NK-92 treated with Interleukin-12 subunit alpha and Interleukin-12 subunit beta, amount 100 ng/mL, for 24 hours (cell line): ENCODE measurements around the gene CCSER1.

Experiments
- DNase-seq: peaks from one replicate; lab custom pipeline; 2025; lab: John Stamatoyannopoulos, UW

CCSER1 gene

DNA sequence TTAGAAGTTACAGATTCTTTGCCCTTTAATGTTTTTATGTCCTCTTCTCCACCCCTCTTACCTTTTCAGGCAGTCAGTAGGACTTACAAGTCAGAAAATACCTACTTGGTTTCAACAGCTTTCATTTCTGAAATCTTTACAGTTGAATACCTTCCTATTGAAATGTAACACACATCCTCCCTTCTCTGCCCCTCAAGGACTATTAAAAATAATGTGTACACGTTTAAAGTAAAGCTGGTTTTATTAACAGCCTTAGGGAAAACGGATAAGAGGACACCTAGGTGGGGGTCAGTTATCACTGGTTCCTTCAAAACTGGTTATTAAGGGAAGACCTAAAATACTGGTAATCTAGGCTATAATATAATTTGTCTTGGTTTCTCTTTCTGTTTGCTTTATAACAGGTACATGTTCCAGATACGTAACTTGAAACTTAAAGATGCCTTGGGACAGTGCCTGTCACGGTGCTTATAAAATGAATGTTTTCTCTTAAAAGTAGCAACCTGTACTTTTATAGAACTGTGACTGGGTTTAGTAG lies 1.8 kb downstream of the CCSER1 start:
- DNase-seq = no peak

- no peak for DNase-seq
These were observed 2.9 kb downstream of the CCSER1 start for GRCh38 chr4:90130076-90130475.

DNA sequence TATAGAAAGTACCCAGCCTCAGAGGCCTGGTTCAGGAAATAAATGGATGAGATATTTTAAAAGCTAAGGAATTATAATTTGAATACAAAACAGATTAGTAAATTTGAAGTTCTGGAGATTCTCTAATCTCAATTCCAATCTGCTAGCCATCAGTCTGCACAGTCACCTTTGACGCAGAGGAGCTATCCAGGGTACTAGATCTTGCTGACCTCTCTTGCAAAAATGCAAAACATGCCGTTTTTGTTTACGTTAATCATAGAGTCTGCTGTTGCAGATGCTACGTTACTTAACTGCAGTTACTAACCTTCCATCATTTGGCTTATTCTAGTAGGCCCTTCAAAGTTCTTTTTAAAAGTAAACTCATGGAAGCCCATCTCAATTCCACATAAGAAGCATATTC lies 10.4 kb downstream of the CCSER1 start:
- DNase-seq = no peak

DNA sequence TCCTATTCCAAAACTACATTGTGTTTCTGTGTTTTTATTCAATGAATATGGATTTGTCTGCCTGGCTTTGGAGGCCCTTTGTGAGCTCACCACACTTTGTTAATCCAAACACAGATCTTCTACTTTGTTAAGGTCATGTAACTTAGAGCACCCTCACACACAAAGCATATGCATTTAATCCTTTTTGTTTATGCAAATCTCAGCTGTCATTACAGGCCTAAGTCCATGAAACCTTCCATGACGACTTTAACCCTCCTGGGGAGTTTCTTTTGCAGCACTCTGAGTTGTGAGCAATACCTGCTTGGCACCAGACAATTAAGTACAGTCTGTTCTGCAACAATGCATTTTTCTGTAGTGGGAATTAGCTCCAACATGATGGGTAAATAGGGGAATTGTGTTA lies 14.9 kb downstream of the CCSER1 start:
- DNase-seq = no peak

DNA sequence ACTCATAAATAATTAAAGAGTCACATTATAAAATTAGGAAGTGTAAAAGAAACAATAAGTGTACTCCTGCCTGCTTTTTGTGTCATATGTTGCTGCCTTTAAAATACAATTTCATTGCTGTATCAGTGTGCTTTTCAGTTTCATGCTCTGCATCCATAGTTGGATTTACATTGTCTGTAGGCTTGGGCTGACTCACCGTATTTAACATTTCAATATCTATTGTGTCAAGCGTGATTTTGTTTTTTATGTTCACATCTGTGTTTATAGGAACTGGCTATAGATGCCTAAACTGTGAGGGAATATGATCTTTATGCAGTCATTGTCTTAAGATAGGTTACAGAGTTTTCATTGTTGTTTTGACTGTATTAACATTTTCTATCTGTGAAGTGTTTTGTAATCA lies 18.1 kb downstream of the CCSER1 start:
- DNase-seq = no peak

GRCh38 chr4:90146306-90146705 lies 19.1 kb downstream of the CCSER1 start:
- DNase-seq = no peak

DNA sequence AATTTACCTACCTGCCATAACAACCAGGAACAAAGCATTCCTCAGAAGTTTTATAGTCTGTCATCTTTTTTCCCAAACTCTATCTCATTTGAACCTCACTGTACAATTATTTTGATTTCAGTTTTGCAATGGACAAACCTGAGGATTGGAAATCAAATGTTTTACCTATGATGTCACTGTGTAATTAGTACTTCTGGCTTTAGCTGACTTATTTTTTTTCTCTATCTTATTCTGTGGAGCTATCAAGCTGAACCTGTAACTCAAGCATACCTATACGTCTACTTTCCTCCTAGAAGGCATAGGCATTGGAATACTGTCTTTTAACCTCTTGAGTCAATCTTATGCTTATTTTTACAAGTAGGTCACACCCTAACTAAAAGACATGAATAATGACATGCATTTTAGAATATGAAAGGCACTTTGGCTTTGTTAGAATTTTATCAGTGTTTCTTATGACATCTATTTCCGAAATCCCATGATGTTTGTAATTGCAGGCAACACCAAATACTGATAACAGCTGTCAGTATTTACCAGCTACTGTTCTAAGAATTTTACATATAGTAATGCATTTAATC lies 21.5 kb downstream of the CCSER1 start:
- DNase-seq = no peak

DNA sequence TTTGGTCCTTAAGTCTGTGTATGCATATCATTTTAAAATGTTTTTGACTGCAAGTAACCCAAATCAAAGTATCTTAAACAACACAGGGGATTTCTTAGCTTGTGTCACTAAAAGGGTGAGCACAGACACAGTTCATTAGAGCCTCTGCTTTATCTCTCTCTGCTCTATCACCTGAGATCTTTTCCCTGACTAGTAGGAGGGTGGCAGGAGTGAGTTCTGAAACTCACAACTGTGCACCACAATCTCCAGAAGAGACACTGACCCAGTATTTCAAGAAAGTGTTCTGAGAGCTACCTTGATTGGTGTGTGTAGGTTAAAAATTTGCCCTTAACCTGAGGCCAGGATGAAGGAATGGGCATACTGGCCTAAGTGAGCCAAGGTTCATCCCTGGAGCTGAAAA lies 24.8 kb downstream of the CCSER1 start:
- no peak for DNase-seq

- no peak for DNase-seq
These were observed 32.0 kb downstream of the CCSER1 start for GRCh38 chr4:90159193-90159592.

- no peak for DNase-seq
These were observed 32.9 kb downstream of the CCSER1 start for GRCh38 chr4:90160044-90160443.

- DNase-seq = no peak
These were observed 35.4 kb downstream of the CCSER1 start for GRCh38 chr4:90162566-90162965.

DNA sequence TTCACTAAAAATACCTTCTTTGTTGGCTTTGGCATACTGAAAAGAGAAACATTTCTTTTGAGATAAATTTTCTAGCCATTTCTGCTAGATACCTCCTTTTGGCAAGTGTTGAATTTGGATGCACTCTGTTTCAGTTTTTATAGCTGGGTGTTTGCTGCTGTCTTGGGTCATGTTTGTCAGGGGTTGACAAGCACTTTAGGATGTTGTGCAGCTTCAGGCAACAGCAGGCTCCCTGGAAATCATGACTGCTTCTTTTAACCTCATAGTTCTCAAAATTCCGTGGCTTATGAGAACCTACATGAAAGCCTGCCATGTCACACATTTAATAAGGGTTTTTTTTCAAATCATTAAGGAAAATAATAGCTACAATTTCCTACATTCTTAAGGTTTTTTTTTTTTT lies 36.7 kb downstream of the CCSER1 start:
- DNase-seq = no peak

DNA sequence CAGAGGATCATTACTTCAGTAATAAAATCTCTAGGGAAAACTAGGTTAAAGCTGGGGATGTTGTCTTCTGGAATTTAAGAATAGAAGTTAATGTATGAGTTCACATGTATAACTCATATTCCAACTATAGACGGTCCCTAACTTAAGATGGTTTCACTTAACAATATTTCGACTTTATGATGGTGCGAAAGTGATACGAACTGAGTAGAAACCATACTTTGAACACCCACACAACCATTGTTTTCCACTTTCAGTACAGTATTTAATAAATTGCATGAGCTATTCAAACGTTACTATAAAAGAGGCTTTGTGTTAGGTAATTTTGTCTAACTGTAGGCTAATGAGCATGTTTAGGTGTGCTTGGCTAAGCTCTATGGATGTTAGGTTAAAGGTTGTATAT lies 38.7 kb downstream of the CCSER1 start:
- no peak for DNase-seq

DNA sequence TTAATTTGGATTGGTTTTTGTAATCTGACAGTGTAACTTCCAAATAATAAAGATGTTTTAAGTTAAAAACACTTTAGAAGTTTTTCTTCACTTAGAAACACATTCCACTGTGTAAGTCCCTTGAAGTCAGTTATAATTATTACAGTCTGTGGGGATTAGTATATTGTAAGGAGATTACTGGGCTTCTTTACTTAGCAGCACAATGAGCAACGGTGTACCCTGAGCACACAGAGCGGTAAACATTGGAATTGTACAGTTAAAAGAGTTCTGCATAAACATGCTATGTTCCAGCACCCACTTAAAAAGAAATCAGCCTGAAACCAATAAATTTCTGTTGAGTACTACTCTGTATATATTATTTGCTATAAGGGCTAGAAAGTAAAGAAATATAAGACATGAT lies 44.3 kb downstream of the CCSER1 start:
- DNase-seq = no peak

DNA sequence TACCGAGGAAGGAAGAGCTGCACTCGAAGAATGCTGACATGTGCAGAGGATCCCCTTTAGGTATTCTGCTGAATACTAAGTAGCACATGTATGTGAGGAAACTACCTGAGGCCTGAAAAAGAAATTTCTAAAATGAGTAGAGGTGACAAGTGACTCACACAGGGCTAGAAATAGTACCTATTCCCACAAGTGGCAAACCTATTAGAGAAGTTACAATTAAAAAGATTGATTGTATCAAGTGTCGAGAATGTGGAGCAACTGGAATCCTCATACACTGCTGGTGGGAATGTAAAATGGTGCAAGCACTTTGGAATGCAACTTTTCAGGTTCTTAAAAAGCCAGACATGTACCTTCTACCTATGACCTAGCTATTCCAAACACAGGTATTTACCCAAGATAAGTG lies 47.4 kb downstream of the CCSER1 start:
- no peak for DNase-seq

DNA sequence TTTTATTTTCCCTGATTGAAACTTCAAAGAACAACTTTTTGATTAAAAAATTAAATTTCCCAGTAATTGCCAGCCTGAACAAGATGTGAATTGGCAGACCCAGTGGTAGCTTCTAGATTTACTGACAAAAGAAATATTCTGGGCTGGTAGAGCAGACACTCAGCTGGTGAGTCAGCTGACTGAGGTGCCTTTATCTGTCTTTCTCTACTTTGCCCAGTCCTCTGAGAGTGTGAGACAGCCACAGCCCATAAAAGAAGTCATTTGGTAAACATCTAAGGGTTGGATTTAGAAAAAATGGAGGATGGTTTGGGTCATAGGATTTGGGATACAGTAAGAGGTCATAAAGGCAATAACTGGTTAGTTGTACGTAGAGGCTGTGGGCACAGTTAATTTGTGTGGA lies 54.5 kb downstream of the CCSER1 start:
- DNase-seq = no peak

GRCh38 chr4:90183254-90183653 lies 56.1 kb downstream of the CCSER1 start:
- no peak for DNase-seq

DNA sequence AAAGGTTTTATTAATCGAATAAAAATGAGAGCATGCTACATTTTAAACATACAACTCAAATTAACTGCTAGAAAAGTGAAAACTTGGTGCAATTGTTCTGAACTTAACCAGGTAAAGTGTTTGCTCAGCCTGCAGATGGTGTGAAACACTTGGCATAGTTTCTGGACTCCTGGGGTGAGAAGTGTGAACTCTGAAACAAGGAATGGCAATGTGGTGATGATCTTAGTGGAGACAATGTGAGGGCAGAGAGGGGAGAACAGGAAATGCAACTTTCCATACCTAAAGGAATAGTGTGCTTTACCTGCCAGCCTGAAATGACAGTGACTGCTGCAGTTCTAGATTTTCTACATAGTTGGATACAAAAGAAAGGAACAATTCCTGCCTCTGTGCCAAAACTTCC lies 57.4 kb downstream of the CCSER1 start:
- DNase-seq = no peak

DNA sequence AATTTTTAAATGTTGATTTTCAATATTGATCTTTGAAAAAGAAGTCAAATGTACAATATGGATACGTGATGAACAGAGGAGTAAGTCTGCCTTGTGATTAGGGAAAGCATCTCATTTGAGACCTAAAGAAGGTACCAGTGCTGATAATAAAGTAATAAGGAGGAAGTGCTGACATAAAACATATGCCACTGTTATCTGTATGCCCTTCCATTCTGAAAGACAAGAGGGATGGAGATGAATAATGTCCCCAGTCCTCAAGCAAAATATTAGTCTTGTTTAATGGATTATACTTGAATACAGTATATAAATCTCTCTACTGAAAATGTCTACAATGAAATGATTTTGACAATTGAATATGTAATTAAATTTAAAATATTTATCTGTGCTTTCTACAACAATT lies 58.2 kb downstream of the CCSER1 start:
- DNase-seq = no peak

DNA sequence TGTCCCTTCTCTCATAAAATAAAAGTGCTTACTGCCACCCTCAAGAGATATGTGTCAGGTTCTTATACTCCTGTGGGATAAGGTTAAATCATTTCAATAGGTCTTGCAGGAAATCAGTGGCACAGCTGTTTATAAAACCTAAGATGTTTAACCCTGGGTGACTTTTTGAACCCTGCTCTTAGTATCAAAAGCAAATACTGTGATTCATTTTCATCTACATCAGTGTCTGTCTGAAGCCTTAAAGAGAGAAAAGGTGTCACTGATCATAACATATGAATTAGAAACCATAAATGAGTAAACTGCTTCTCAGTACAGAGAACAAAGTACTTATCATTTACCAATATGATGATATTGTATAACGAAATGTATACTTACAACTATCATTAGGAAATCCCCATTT lies 59.0 kb downstream of the CCSER1 start:
- no peak for DNase-seq

DNA sequence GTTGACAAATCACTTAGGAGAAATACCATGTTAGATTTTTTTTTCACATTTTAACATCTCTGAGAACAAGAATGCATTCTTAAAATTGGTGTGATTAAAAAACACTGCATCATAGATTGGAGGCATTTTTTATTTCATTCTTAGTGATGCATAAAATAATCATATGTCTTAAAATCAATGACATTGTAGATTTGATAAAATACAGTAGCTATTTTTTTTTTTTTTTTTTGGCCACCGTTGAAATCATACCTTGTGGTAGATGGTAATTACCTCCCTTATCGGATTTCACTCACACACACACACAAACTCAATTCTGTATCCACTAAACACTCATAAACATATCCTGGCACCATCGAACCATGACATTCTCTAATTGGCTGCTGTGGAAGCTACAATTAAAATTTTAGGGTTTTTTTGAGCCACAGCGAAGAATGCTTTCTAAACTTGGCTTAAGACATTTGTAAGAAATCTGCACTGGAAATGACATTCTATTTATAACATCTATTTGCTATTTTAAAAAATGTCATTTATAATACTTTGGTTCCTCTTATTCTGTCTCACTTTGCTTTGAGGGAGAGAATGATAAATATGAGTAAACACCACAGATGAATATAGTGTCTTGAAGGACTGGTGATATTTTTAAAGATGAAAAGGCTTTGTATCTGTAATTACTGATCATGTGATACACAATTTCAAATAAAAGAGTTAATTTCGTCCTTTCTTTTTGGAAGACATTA lies 60.1 kb downstream of the CCSER1 start:
- DNase-seq = no peak

DNA sequence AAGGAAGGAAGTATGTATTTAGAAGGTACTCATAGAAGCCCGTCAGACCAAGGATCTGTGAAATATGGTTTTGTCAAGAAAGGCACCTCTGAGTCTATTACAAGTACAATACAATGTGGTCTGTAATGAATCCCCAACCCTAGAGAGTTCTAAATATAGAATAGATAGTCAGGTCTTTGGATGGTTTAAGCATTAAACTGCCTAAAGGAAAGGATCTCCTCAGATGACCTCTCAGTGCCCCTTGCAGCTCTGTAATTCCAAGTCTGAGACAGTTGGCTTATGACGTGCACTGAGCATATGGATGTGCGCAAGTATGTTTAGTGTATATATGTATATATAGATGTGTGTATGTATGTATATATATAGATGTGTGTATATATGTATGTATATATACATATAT lies 62.0 kb downstream of the CCSER1 start:
- DNase-seq = no peak

GRCh38 chr4:90189946-90190345 lies 62.8 kb downstream of the CCSER1 start:
- DNase-seq = no peak

- no peak for DNase-seq
These were observed 63.3 kb downstream of the CCSER1 start for GRCh38 chr4:90190525-90190924.
